ENCODE results near the gene PHACTR3.

GRCh38 chr20:59765599-59766177 is 161.3 kb downstream of the PHACTR3 start:
- TF ChIP-seq CTCF (IDR thresholded peaks at IDR 0.05) (no peak), EP300 (IDR thresholded peaks at IDR 0.05) (no peak)

All from tibial nerve (tissue), 4 donors.